Activated T-cell treated with anti-CD3 and anti-CD28 coated beads, Interleukin-2, amount 50 U/mL, for 24 hours (primary cell): ENCODE results near the gene STRA6.

ENCODE experiments used
- DNase-seq: peaks from one replicate; pipeline ENCODE4 v3.0.0-alpha.2; 2020
- H3K27ac Mint-ChIP-seq: 2 replicates; pipeline ENCODE4 v1.8.0; 2020; ENCODE audit warnings: mild to moderate bottlenecking, mixed read lengths
- H3K27me3 Mint-ChIP-seq: 2 replicates; pipeline ENCODE4 v1.8.0; 2020; ENCODE audit warnings: mixed read lengths
- H3K36me3 Mint-ChIP-seq: 2 replicates; pipeline ENCODE4 v1.8.0; 2020; ENCODE audit warnings: low read depth, mixed read lengths
- H3K4me1 Mint-ChIP-seq: 2 replicates; pipeline ENCODE4 v1.8.0; 2020; ENCODE audit warnings: low read depth, mixed read lengths
- H3K4me3 Mint-ChIP-seq: 2 replicates; pipeline ENCODE4 v1.8.0; 2020; ENCODE audit warnings: mild to moderate bottlenecking, moderate library complexity, mixed read lengths
- H3K9me3 Mint-ChIP-seq: 2 replicates; pipeline ENCODE4 v1.8.0; 2020; ENCODE audit warnings: mixed read lengths

STRA6 gene

GRCh38 chr15:74184582-74185091 lies 17.9 kb downstream of the STRA6 start:
- Mint-ChIP-seq H3K4me3 (no peak overlapping the region), H3K27ac (no peak overlapping the region), H3K36me3 (no peaks in the 10 kb centered on the region), H3K9me3 (no peaks in the 10 kb centered on the region), H3K27me3 (no peaks in the 10 kb centered on the region), H3K4me1 (peaks cover 3% of the 10 kb centered on the region)
- DNase-seq = no peak

- Mint-ChIP-seq H3K36me3 (no peaks in the 10 kb centered on the region), H3K27ac (no peak overlapping the region), H3K27me3 (no peaks in the 10 kb centered on the region), H3K4me3 (no peak overlapping the region), H3K4me1 (peaks cover 3% of the 10 kb centered on the region), H3K9me3 (no peaks in the 10 kb centered on the region)
- DNase-seq = no peak
These were observed 20.5 kb downstream of the STRA6 start for GRCh38 chr15:74182131-74182530.

- DNase-seq = no peak
- Mint-ChIP-seq H3K4me3 (no peak overlapping the region), H3K4me1 (peaks cover 3% of the 10 kb centered on the region), H3K9me3 (no peaks in the 10 kb centered on the region), H3K27me3 (no peaks in the 10 kb centered on the region), H3K27ac (no peak overlapping the region), H3K36me3 (no peaks in the 10 kb centered on the region)
These were observed 21.5 kb downstream of the STRA6 start for GRCh38 chr15:74180881-74181602.

- no peak overlapping the region for H3K27ac Mint-ChIP-seq
- H3K4me3 Mint-ChIP-seq = no peak overlapping the region
- no peaks in the 10 kb centered on the region for H3K9me3 Mint-ChIP-seq
- H3K27me3 Mint-ChIP-seq = no peaks in the 10 kb centered on the region
- no peaks in the 10 kb centered on the region for H3K36me3 Mint-ChIP-seq
- DNase-seq = no peak
- peaks cover 2% of the 10 kb centered on the region for H3K4me1 Mint-ChIP-seq
These were observed 22.4 kb downstream of the STRA6 start for GRCh38 chr15:74179983-74180880.

GRCh38 chr15:74179101-74179841 lies 23.3 kb downstream of the STRA6 start:
- H3K4me1 Mint-ChIP-seq = no peaks in the 10 kb centered on the region
- no peak overlapping the region for H3K4me3 Mint-ChIP-seq
- no peaks in the 10 kb centered on the region for H3K9me3 Mint-ChIP-seq
- no peaks in the 10 kb centered on the region for H3K36me3 Mint-ChIP-seq
- H3K27ac Mint-ChIP-seq = no peak overlapping the region
- H3K27me3 Mint-ChIP-seq = no peaks in the 10 kb centered on the region
- DNase-seq = no peak

- H3K36me3 Mint-ChIP-seq = no peaks in the 10 kb centered on the region
- DNase-seq = no peak
- H3K4me1 Mint-ChIP-seq = no peaks in the 10 kb centered on the region
- H3K9me3 Mint-ChIP-seq = no peaks in the 10 kb centered on the region
- H3K4me3 Mint-ChIP-seq = no peak overlapping the region
- no peaks in the 10 kb centered on the region for H3K27me3 Mint-ChIP-seq
- no peak overlapping the region for H3K27ac Mint-ChIP-seq
These were observed 24.1 kb downstream of the STRA6 start for GRCh38 chr15:74178326-74179100.

GRCh38 chr15:74176262-74177214 lies 26.0 kb downstream of the STRA6 start:
- Mint-ChIP-seq H3K36me3 (no peaks in the 10 kb centered on the region), H3K27me3 (no peaks in the 10 kb centered on the region), H3K27ac (no peak overlapping the region), H3K9me3 (no peaks in the 10 kb centered on the region), H3K4me3 (no peak overlapping the region), H3K4me1 (no peaks in the 10 kb centered on the region)
- DNase-seq = no peak

GRCh38 chr15:74175271-74176191 lies 27.1 kb downstream of the STRA6 start:
- Mint-ChIP-seq H3K4me3 (no peak overlapping the region), H3K4me1 (no peaks in the 10 kb centered on the region), H3K27me3 (no peaks in the 10 kb centered on the region), H3K9me3 (no peaks in the 10 kb centered on the region), H3K27ac (no peak overlapping the region), H3K36me3 (no peaks in the 10 kb centered on the region)
- DNase-seq = no peak

GRCh38 chr15:74174958-74175253 lies 27.7 kb downstream of the STRA6 start:
- H3K36me3 Mint-ChIP-seq = no peaks in the 10 kb centered on the region
- H3K4me3 Mint-ChIP-seq = no peak overlapping the region
- no peaks in the 10 kb centered on the region for H3K4me1 Mint-ChIP-seq
- DNase-seq = peak; percentile 13
- no peak overlapping the region for H3K27ac Mint-ChIP-seq
- no peaks in the 10 kb centered on the region for H3K9me3 Mint-ChIP-seq
- no peaks in the 10 kb centered on the region for H3K27me3 Mint-ChIP-seq

GRCh38 chr15:74174219-74174957 lies 28.2 kb downstream of the STRA6 start:
- H3K4me3 Mint-ChIP-seq = no peak overlapping the region
- H3K27ac Mint-ChIP-seq = no peak overlapping the region
- DNase-seq = no peak
- H3K36me3 Mint-ChIP-seq = no peaks in the 10 kb centered on the region
- no peaks in the 10 kb centered on the region for H3K9me3 Mint-ChIP-seq
- H3K4me1 Mint-ChIP-seq = no peaks in the 10 kb centered on the region
- H3K27me3 Mint-ChIP-seq = no peaks in the 10 kb centered on the region

- Mint-ChIP-seq H3K36me3 (no peaks in the 10 kb centered on the region), H3K4me3 (no peak within 1 kb of the TSS), H3K4me1 (no peaks in the 10 kb centered on the region), H3K27ac (no peak within 1 kb of the TSS), H3K9me3 (no peaks in the 10 kb centered on the region), H3K27me3 (no peaks in the 10 kb centered on the region)
- no peak for DNase-seq
These were observed 29.0 kb downstream of the STRA6 start, which contains the start of gene ISLR for GRCh38 chr15:74173380-74174218. TSS of gene ISLR (plus strand) at chr15:74173710. CDS start at chr15:74174859, 1,149 bp downstream.
